GDM1 (cell line): ENCODE measurements around the gene PER2.
"Not testable (repeated sequence)": the region's sequence is repeated elsewhere in the genome, so short reads cannot be mapped to it uniquely, and the experiment has no call there.

Experiments used
- DNase-seq: peaks from one replicate; lab custom pipeline; 2025; lab: John Stamatoyannopoulos, UW

PER2 gene, protein sequence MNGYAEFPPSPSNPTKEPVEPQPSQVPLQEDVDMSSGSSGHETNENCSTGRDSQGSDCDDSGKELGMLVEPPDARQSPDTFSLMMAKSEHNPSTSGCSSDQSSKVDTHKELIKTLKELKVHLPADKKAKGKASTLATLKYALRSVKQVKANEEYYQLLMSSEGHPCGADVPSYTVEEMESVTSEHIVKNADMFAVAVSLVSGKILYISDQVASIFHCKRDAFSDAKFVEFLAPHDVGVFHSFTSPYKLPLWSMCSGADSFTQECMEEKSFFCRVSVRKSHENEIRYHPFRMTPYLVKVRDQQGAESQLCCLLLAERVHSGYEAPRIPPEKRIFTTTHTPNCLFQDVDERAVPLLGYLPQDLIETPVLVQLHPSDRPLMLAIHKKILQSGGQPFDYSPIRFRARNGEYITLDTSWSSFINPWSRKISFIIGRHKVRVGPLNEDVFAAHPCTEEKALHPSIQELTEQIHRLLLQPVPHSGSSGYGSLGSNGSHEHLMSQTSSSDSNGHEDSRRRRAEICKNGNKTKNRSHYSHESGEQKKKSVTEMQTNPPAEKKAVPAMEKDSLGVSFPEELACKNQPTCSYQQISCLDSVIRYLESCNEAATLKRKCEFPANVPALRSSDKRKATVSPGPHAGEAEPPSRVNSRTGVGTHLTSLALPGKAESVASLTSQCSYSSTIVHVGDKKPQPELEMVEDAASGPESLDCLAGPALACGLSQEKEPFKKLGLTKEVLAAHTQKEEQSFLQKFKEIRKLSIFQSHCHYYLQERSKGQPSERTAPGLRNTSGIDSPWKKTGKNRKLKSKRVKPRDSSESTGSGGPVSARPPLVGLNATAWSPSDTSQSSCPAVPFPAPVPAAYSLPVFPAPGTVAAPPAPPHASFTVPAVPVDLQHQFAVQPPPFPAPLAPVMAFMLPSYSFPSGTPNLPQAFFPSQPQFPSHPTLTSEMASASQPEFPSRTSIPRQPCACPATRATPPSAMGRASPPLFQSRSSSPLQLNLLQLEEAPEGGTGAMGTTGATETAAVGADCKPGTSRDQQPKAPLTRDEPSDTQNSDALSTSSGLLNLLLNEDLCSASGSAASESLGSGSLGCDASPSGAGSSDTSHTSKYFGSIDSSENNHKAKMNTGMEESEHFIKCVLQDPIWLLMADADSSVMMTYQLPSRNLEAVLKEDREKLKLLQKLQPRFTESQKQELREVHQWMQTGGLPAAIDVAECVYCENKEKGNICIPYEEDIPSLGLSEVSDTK (N-terminal part only)

DNA sequence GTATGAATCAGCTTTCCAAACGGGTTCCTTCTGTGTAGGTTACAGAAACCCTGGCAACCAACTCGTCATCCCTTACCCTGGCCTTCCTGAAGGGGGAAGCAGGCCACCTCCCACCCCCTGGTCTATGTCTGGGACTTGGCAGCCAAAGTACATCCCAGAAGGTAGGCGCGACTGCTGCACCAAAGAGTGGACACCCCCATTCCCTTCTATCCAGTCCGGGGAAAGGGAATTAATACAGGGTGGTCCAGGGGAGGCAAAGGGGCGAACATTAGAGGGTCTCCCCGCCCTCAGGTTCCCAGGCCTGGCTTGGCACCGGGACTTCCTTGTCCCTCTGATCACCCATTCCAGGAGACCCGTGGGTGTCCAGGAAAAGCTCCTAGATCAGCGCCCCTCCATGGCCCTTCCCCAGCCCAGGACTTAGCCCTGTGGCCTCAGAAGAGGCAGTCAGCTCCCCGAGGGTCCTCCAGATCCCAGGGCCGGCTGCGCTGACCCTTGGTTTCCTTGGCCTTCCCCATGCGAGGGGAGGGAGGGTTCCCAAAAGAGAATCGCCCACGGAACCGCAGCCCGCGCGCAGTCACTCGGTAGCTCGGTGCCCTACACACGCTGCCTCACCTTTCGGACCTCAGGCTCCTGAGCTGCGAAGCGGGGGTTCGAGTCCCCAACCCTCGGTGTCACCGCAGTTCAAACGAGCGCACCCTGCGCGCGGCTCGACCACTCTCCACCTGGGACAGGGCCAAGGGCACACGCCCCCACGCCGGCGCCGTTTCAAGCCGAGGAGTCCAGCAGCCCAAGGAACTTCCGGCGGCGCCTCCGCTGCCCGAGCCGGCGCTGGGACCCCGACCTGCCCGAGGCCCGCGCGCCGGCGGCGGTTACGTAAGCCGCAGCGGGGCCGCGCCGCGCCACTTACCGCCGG is at the start of gene PER2:
Gene PER2 (minus strand): TSS at position 874 of the 913 bp plus-strand sequence. CDS start 10,674 bp downstream, outside the sequence.
- peak; percentile 24 for DNase-seq

DNA sequence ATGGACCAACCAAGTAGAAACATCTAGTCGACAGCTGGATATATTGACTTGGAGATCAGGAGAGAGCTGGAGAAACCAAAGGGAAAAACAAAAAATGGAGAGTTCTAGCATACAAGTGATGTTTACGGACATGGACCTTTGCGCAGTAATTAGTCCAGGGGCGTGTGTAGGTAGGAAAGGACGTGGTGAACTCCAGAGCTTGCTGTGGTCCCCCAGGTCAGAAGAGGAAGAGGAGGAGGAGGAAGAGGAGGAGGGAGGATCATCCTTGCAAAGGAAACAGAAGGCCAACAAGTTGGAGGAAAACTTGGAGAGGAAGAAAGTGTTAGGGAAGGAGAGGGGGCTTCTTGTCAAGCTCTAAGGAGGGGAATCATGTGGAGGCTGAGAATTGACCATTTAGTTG is 49.4 kb upstream of the PER2 start:
- no peak for DNase-seq

DNA sequence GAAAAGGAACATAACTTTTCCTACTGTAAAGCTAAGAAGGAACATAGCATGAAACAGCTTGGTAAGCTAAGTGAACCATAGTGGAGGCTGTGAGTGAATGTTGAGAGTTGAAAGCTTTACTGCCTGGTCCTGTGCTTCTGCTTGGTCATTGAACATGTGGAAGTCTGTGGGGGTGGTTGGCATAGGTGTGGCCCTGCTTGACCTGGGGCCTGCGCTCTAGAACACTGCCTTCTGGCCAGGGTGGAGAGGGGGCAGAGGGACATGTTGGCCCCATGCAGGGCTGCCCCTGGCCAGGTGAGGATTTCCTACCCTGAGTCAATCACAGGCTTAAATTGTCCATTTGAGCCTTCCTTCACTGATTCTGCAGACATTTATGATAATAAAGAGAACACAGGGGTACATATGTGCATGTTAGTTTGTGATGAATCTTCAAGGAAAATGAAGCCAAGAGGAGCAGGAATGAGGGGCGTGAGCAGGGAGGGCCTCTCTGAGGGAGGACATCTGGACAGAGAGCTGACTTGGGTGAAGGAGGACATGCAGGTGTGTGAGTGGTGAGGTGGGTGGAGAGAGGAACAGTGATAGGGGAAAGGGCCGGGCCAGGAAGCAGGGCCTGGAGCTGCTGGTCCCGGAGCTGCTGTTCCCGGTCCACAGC is 48.5 kb upstream of the PER2 start:
- no peak for DNase-seq

DNA sequence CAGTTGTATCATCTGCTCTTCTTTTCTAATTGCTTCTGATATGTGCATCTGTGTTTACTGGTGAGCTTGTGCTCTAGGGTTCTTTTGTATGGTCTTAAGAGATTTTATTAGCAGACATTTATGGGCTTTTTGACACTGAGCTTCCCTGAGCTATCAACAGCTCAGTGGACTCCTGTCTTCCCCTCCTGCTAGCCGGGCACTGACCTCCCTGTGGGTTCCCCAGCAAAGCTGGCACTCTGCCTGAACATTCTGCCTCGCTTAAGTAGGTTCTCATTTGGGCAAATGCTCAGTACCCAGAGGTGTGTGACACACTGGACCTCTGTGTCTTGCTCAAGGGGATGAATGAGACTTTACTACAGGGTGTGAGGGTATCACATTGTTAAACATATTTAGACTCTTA is 47.7 kb upstream of the PER2 start:
- DNase-seq: no peak

DNA sequence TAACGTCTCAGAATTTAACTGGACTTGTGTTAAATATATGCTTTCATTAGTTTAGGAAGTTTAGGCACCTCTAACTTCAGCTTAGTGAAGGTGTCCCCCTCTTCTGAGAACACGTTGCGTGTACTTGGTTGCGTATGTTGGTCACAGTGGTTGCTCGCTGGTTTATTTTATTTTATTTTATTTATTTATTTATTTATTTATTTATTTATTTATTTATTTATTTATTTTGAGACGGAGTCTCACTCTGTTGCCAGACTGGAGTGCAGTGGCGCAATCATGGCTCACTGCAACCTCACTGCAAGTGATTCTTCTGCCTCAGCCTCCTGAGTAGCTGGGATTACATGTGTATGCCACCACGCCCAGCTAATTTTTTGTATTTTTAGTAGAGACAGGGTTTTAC is 47.2 kb upstream of the PER2 start:
- DNase-seq: not testable (repeated sequence)

DNA sequence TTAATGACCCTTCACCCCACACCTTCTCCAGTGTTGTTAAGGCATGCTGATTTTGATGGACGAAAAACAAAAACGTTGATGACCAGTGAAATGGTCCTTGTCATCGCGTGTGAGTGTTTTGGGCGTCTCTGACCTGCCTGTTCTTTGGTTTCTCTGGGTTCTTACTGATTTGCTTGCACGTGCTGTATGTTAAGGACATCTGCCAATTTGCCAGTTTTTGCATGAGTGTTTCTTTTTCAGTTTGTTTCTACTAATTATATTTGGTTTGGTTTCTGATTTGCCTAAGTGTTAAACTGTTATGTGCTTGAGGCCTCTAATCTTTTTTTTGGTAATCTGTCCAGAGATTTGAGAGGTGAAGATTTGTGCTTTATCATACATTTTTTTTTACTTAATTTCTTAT is 46.5 kb upstream of the PER2 start:
- no peak for DNase-seq

DNA sequence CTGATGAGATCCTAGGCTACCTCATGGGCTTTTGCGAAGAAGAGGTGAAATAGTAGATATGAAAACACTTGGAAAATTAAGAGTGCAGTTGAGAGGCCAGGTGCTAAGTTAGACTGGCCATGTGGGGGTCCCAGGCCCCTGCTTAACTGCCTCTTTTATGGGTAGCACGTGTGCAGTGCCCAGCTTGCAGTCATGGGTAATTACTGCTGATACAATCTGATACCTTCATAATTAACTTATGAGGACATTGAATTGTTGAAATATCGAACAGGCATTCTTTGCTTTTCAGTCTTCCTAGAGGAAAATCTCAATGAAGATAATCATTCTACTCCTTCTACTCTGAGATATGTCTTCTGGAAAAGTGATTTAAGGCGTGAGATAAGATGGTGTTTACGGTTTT is 43.5 kb upstream of the PER2 start:
- no peak for DNase-seq

DNA sequence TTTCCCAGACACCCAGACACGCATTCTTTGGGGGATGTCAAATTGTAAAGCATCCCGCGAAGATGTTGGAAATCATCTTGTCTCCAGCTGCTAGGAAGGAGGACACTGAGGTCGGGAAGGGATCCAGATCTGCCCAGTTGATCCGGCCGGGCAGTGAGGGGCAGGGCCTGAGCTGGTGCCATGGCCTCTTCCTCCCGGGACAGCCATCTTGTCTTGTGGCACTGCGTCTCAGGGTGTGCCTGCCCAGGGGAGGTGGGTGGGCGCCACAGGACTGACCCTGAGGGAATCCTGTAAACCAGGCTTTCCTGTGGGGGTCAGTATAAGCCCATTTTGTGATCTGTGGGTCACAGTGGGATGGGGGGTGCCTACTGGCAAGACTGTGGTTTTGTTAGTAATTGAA is 42.0 kb upstream of the PER2 start:
- no peak for DNase-seq

DNA sequence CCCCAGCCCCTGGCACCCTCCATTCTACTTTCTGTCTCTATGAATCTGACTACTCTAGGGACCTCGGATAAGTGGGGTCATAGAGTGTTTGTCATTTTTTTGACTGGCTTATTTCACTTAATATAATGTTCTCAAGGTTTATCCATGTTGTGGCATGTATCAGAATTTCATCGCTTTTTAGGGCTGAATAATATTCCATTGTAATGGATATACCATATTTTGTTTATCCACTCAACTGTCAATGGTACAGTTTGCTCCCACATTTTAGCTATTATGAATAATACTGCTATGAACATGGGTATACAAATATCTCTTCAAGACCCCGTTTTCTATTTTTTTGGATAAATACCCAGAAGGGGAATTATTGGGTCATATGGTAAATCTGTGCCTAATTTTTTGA is 39.3 kb upstream of the PER2 start:
- no peak for DNase-seq

DNA sequence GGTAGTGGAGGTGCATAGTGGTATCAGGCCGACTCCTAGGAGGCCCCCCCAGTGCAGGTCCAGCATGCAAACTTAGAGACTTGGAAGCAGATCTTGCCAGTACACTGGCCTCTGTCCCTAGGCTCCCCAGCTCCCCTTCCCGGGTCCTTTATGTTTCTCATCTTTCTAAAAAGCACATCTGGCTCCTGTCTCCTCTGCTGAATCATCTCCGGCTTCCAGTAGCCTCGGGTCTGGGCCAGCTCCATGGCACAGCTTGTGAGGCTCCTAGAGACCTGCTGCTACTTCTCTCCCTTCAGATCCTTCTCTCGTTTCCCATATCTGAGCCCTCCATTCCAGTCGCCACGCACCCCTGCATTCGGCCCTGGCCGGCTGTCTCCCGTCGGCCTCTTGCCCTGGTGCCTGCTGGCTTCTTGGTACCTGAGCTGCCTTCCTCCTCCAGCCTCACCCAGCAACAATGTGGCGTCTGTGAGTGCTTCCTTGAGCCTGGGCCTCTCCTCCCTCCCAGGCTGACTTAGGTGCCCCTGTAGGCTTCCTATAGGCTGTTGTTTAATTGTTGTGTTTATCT is 38.5 kb upstream of the PER2 start:
- no peak for DNase-seq

DNA sequence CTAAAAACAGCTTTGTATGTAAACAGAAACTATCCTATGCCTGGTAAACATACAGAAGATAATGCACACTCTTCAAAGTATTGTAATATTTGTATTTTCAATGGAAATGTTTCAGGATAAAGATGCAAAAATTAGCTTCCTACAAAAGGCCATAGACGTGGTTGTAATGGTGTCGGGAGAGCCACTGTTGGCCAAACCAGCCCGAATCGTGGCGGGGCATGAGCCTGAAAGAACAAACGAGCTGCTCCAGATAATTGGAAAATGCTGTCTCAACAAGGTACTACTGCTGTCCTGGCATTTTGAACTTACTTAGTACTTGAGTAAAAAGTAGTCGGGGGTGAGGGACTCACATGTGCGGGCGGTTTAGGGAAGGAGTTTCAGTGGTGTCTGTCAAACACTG is 37.3 kb upstream of the PER2 start:
- no peak for DNase-seq

DNA sequence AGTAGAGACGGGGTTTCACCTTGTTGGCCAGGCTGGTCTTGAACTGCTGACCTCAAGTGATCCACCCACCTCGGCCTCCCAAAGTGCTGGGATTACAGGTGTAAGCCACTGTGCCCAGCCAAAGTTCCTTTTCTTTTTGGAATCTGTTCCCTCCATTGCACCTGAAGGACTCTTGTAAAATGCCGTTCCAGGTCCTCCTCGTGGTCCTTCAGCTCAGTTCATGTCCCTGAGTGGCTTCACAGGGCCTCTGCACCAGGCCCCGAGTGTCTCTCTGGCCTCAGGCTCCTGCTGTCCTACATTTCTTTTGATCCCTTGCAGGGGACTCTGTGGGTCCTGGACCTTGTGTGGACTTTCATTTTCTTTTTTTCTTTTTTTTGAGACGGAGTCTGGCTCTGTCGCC is 35.8 kb upstream of the PER2 start:
- DNase-seq: not testable (repeated sequence)

DNA sequence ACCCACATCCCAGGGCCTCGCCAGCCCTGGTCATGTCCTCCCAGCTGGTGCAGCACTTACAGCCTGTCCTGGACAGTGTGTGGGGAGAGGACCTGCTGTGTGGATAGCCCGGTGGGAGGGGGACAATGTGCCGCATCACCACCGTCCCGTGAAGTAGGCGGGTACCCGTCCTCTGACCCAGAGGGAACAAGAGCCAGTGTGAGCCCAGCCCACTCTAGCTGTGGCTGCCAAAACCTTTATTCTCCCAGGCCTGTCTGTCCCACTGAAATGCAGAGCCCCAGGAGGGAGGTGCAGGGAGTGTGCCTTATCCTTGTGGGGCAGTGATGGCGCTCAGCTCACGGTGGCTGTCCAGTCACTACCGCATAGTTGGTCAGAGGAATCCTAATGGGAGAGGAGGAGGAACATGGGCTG is 33.6 kb upstream of the PER2 start:
- no peak for DNase-seq

DNA sequence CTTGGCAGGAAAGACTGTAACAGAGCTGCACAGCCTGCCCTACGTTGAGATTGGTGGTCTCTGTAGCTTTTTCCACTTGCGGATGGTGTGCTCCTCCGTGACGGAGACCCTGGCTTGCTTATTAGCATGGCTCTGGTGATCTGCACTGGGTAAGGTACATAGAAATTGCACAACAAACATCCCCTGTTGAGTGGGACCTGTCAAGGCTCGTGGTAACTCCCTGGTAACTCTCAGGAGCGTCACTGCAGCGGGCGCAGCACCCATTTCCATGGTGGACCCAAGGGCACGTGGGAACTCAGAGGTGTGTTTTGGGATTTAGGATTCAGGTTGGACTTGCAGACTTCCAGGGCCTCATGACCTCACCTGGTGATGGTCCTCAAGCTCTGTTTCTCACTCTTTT is 33.1 kb upstream of the PER2 start:
- no peak for DNase-seq

DNA sequence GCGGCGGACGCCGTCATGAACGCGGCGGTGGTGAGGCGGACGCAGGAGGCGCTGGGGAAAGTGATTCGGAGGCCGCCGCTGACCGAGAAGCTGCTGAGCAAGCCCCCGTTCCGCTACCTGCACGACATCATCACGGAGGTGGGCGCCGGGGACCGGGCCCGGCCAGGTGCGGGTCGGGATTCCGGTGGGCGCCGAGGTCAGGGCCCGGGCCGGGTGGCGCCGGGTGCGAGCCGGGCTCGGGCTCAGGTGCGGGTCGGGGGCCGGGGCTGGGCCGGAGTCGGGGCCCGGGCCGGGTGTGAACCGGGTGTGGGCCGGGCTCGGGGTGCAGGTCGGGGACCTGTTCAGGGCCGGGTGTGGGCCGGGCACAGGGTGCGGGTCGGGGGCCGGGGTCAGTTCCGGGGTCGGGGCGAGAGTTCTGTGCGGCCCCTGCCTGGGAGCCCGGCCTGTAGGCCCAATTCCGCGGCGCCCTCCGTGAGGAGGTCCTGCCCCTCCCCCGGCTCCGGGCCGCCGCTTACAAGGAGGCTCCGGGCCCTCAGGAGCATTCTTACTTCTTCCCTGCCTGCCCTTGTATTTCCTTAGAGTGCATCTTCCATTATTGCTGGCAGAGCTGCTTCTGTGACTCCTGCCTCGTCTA is 32.4 kb upstream of the PER2 start:
- no peak for DNase-seq

DNA sequence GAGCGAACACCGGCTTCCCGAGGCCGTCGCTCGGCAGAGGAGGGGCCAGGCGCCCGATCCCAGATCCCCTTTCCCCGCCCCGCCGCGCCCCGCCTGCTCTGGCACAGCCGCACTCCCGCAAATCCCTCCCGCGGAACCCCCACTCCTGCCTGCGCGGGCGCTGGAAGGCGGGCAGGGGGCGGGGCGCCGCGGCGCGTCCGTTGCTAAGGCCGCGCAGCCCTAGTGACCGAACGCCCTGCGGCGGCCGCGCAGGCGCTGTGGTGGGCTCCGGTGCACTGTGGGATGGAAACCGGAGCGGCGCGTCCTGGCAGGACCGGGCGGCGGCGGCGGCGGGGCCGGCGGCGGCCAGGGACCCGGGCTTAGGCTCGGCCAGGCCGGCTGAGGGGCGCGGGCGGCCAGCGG is 31.8 kb upstream of the PER2 start, which contains the start of gene TRAF3IP1:
Gene TRAF3IP1 (plus strand): TSS at position 273 of the 402 bp plus-strand sequence. CDS start 145 bp downstream, outside the sequence.
- DNase-seq: peak; percentile 73

DNA sequence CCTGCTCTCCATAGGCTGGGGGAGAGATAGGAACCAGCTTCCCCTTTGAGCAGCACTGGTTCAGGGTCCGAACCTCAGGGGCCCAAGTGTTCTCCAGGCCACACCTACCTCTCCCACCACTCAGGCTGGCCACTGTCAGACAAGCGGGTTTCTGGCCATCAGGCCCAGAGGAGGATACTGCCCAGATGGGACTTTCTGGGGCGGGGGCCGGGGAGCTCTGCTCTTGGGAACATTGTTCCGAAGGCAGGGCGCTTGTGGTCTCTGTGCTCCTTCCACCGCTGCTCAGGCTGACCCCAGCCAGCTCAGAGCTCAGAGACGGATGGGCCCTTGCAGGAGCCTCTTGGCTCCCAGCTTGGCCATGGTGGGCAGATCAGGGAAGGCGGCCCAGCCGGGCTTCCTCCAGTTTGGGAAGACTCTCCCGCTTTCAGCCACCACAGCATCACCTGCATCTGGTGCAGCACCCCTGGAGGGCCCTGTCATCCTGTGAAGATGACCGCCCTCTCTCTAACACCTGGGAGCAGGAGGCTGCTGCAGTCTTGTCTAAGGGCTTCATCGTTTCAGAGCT is 26.7 kb upstream of the PER2 start:
- no peak for DNase-seq

DNA sequence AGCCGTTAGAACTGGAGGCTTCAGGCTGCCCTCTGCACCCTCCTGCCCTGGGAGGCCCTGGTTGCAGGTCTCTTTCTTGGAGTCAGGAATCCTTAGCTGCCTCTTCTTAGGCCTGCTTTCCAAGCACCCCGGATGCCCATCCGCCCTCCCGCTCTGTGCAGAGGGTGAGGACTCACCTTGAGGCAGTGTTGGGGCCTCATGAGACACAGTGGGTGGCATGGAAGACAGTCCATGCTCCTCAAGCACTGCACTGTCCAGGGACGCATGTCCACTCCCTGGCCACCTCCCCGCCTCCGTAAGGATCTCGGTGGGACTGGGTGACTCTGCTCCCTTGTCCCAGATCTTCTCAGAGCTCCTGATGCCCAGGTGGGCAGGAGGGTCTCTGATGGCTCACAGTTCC is 26.2 kb upstream of the PER2 start:
- no peak for DNase-seq

DNA sequence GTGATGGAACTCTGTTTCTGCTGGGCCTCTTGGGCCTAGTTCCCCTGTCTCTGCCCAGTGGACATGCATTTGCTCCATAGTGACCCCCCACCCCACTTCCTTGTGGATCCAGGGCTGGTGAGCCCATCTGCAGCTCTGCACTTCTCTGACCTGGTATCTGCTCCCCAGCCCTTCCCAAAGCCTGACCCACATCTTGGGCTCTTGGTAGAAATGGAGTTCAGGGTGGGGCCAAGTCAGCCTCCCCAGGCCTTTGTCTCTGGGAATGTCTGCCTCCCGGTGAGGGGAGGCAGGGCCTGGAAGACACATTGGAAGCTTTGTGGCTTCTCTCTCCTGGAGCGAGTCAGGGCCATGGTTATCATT is 25.6 kb upstream of the PER2 start:
- DNase-seq: no peak
